GM10248 (cell line): Measurements from ENCODE around the gene MTM1.

Experiments used
- CTCF ChIA-PET: fragments of 300-600 bp; sonication (Branson Sonifier 250); formaldehyde crosslinking; extraction: SDS; loops from one replicate; lab custom pipeline; 2021; ENCODE audit warnings: antibody characterized with exemption; lab: Yijun Ruan, JAX
- POLR2A ChIA-PET: fragments of 350-650 bp; sonication (Branson Sonifier 250); formaldehyde crosslinking; extraction: SDS; loops from one replicate; lab custom pipeline; 2020; ENCODE audit warnings: antibody characterized with exemption; lab: Yijun Ruan, JAX
- DNase-seq: peaks from one replicate; pipeline ENCODE4 v3.0.0; 2012; ENCODE audit errors: extremely low spot score
- CTCF ChIP-seq: IDR thresholded peaks from 2 replicates; pipeline ENCODE4 v1.5.1; 2012; ENCODE audit warnings: mild to moderate bottlenecking, low read depth; ENCODE audit errors: extremely low read depth, missing control alignments, control extremely low read depth

MTM1 gene

GRCh38 chrX:150565551-150565950 lies 2.9 kb upstream of the MTM1 start:
- POLR2A ChIA-PET: no interaction called here
- no peak for DNase-seq
- CTCF ChIA-PET: no interaction called here
- TF ChIP-seq CTCF: no peak

GRCh38 chrX:150566734-150567182 lies 1.7 kb upstream of the MTM1 start:
- no peak for DNase-seq
- no peak for TF ChIP-seq CTCF
- ChIA-PET CTCF (no interaction called here), POLR2A (no interaction called here)

- no peak for DNase-seq
- CTCF ChIA-PET: no interaction called here
- TF ChIP-seq CTCF: no peak
- POLR2A ChIA-PET: interaction anchor here (1.0 to 1.5 kb wide), 2 partner anchors 18 to 628 kb away, joined by 3 read pairs; no protein-coding TSS in a partner anchor
Observed at GRCh38 chrX:150567645-150568319, 639 bp upstream of the MTM1 start.

- no peak for DNase-seq
- ChIA-PET CTCF (no interaction called here), POLR2A (interaction anchor here (1.5 kb wide), 1 partner anchor 629 kb away, joined by 3 read pairs; no protein-coding TSS in a partner anchor)
- TF ChIP-seq CTCF: no peak
Observed at GRCh38 chrX:150569155-150569477, 695 bp downstream of the MTM1 start.

GRCh38 chrX:150570512-150570911 lies 2.1 kb downstream of the MTM1 start:
- ChIA-PET POLR2A (no interaction called here), CTCF (interaction anchor here (1.1 to 1.6 kb wide), 2 partner anchors 17 to 132 kb away, joined by 3 read pairs; no protein-coding TSS in a partner anchor)
- DNase-seq: no peak
- no peak for TF ChIP-seq CTCF

GRCh38 chrX:150572206-150572605 lies 3.8 kb downstream of the MTM1 start:
- DNase-seq: no peak
- TF ChIP-seq CTCF: no peak
- ChIA-PET CTCF (interaction anchor here (2.1 kb wide), 1 partner anchor 15 kb away, joined by 8 read pairs; no protein-coding TSS in a partner anchor), POLR2A (no interaction called here)
